IPS-18c (cell line): ENCODE results near the gene FADS2.

ENCODE experiments used
- H3K4me3 ChIP-seq: 2 replicates; pipeline ENCODE4 v1.7.0; 2013; ENCODE audit warnings: low read depth, mild to moderate bottlenecking, low read length, moderate library complexity; ENCODE audit not compliant: insufficient read depth
- H3K9me3 ChIP-seq: one replicate; pipeline ENCODE4 v1.6.1; 2013; ENCODE audit warnings: mild to moderate bottlenecking, low read length, moderate library complexity; ENCODE audit not compliant: control insufficient read depth, insufficient read depth

Gene FADS2

DNA sequence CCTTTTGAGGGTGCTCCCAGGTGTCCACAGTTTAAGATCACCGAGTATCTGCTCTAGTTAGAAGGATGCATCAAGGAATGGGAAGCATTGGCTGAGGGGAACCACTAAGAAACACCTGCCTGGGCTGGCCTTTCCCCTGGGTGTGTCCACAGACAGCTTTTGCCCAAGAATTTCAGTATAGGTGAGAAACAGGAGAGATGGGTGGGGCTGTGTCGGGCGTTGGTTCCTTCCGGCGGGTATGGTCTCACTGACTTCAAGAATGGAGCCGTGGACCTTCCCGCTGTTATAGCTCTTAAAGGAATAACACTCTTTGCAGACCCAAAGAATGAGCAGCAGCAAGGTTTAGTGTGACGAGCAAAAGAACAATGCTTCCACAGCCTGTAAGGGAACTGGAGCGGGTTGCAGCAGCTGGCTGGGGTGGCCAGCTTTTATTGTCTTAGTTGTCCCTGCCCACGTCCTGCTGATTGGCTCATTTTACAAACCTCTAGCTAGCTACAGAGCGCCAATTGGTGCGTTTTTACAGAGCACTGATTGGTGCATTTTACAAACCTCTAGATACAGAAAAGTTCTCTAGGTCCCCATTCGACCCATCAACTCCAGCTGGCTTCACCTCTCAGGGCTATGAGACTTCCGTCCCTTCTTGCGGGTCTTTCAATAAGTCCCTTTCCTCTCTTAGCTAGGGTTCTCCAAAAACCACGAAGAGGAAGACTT, 13.7 kb upstream of the FADS2 start:
- Histone ChIP-seq H3K9me3 (no peaks in the 10 kb centered on the region), H3K4me3 (peak overlapping the region; percentile 95)

DNA sequence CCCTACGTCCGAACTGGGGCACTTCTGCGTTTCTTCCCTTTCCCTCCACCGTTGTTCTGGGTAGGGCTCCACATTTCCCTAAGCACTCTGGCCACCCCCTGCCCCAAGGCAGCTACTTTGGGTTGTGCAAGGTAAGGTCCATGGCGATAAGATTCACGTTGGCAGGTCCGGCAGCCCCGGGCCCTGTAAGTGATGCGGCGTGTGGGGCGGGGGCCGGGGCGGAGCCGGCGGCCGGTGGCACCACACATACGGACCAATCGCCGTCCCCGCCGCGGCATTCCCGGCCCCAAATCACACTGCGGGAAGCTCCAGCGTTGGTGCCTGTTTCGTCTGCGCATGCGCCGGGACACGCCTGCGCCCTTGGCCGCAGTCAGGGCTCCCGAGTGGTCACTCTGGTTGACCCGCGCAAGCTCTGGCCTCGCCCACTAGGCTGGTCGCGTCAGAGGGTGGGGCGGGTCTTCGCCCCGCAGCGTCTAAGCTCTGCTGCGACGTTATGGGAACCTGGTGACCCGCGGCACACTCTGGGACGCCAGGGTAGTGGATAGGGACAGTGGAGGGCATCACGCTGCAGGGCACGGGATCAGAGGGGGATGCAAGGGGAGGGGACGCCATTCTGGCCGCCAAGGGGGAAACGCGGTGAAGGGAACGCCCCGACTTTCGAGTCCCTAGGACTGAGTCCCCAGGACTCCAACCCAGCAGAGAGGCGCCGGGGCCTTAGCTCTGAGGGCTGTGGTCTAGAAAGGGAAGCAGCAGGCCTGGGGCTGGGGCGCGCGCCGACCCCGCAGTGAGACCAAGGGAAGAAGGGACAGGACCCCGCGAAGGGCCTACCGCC, 12.9 kb upstream of the FADS2 start:
- peak overlapping the region; percentile 95 for H3K4me3 ChIP-seq
- no peaks in the 10 kb centered on the region for H3K9me3 ChIP-seq

DNA sequence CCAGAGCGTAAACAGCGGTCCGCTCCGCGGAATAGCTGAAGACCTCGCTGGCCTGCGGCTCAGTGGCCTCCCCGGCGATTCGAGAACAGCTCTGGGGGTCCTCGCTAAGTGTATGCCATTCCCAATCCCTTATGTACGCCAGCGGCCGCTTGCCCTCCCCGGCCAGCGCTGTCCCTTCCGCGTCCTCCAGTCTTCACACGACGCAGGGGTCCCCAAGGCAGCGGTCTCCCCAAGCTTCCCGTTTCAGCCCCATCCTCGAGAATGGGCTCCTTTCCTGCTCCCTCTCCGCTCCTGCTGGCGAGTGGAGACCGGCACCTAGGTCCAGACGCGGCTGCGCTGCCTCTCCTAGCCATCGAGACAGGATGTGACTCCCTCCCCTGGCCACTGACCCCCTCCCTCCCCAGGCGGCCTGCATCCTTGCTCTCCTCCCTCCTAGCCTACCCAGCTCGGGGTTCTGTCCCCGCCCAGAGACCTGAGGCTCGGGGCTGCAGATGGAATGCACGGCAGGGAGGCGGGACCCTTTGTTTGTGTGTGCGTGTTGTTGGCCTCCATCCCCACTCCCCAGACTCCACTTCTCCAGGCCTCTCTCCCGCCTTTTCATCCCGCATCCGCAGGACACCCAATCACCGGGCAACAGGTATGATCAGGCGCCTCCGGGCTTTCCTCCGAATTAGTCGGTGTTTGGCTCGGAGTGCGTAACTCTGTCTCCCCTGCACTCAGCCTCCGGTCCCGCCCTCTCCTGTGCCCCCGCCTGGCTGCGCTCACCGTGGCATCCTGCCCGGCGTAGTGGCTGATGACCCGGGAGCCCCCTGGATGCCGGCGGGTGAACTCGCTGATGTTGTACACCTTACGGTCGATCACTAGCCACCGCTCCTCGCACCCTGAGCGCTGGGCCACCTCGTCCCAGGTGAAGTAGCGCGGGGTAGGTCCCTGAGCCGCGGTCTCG, 12.0 kb upstream of the FADS2 start:
- H3K4me3 ChIP-seq: peak overlapping the region; percentile 95
- no peaks in the 10 kb centered on the region for H3K9me3 ChIP-seq

DNA sequence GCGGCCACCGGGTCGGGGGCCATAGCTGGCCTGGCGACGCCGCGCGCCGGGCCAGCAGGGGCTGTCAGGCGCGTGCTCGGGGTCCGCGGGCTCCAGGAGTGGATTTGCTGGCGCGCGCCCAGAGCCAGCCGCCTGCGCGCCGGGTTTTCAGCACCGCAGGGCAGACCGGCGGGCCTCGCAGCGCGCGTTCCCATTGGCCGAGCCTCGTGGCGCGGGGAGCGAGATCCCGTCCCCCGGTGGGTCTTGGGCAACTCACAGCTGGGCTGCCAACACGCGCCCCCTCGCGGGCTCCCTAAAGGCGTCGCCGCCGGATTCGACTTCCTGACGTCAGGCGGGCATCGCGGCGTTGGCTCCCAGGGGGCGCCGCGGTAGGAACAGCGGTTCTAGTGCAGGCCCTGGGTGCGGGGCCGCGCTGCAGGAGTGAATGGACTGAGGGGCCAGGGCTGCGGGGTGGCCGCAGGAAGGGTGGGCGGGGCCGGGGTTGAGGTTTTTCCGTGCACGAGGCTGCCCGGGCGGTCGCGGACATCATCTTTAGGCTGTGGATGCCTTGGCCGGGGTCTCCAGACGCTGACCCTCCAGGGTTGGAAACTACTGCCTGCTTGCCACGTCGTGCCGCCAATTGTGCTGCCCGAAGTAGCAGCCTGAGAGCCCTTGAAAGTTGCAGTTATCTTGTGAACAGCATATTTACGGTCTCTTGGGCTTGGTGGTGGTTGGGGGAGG, 11.2 kb upstream of the FADS2 start, which contains the start of gene FADS1:
Gene FADS1, minus strand, starts transcription at position 268 of the 720 bp plus-strand sequence. Its CDS starts 74 bp downstream, at position 194.
- Histone ChIP-seq H3K4me3 (peak within 1 kb of the TSS; percentile 95), H3K9me3 (no peaks in the 10 kb centered on the region)

DNA sequence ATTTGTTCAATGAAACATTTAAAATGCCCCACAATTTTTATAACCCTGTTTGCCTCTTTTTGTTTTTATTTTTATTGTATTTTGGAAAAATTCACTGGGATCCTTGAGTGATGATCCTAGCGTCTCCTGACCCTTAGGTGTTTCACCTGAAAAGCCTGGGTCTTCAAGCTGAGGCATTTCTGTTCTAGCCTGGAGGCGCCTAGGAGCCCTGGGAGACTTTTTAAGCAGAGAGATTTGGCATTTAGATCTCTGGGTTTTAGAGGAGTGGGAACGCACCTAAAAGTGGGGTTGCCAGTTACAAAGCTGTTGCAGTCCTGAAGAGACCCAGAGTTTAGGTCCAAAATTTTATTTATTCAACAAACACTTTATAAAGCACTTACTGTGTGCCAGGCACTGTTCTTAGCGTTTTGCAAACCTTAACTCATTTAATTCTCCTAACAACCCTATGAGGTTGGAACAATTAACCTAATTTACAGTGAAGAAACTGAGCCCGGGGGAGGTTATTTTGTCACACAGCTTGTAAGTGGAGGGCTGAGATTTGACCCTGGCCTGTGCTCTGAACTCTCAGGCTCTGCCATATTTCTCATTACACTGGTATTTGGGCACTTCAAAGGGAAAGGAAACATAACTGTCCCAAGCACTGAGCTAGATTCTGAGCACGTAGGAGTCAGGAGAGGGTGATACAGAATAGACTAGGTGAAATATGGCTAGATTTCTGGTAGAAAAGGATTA, 10.5 kb upstream of the FADS2 start:
- H3K4me3 ChIP-seq: peak overlapping the region; percentile 95
- no peaks in the 10 kb centered on the region for H3K9me3 ChIP-seq

DNA sequence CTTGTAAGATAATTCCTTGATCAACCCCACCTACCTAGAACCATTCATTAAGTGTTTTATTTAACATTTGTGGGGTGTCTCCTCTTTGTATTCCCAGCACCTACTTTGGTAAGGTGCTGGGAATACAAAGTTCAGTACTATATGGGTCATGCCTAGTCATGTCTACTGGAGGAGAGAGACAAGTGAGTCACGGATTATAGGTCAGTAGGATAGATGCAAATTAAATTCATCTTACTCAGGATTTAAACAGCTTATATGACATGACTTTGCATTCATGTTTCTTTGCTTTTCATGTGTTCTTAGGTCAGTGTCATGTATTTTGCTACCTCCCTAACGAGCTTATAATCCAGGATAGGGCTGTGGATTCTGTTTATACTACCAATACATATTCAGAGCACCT, 7.9 kb upstream of the FADS2 start:
- H3K4me3 ChIP-seq: no peak overlapping the region

DNA sequence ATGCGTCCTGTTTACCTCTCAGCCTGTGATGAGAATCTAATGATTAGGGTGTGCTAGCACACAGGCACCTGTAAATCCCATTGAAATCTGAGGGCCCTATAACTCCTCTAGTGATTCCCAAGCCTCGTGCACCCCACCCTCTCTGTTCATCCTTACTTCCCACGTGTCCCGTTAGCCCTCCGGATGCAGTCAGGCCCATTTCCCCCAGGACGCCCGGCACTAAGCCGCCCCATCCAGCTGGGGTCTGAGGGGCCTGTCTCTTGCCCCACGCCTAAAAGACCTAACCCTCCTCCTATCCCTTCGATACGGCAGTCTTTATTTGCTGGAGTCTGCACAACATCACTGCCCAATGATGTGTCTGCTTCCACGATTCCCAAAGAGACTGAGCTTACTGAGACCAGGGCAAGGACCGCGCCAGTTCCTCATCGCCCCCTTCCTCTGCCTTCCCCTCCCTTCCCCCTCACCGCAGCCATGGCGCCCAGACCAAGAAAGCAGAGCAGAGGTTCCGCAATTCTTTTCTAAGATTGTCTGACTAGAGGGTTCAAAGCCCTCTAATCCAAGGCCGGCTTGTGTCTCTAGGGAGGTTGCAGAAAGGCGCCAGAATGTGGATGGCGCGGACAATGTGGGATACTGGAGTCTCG, 1.1 kb upstream of the FADS2 start:
- Histone ChIP-seq H3K9me3 (no peaks in the 10 kb centered on the region), H3K4me3 (peak overlapping the region; percentile 93)

More for the DNA sequence above, 7.9 kb upstream of the FADS2 start:
- H3K9me3 ChIP-seq: no peaks in the 10 kb centered on the region

DNA sequence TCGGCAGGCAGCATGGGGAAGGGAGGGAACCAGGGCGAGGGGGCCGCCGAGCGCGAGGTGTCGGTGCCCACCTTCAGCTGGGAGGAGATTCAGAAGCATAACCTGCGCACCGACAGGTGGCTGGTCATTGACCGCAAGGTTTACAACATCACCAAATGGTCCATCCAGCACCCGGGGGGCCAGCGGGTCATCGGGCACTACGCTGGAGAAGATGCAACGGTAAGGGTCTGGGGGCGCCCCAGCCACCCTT, 204 bp downstream of the FADS2 start:
- Histone ChIP-seq H3K4me3 (peak overlapping the region; percentile 93), H3K9me3 (no peaks in the 10 kb centered on the region)

DNA sequence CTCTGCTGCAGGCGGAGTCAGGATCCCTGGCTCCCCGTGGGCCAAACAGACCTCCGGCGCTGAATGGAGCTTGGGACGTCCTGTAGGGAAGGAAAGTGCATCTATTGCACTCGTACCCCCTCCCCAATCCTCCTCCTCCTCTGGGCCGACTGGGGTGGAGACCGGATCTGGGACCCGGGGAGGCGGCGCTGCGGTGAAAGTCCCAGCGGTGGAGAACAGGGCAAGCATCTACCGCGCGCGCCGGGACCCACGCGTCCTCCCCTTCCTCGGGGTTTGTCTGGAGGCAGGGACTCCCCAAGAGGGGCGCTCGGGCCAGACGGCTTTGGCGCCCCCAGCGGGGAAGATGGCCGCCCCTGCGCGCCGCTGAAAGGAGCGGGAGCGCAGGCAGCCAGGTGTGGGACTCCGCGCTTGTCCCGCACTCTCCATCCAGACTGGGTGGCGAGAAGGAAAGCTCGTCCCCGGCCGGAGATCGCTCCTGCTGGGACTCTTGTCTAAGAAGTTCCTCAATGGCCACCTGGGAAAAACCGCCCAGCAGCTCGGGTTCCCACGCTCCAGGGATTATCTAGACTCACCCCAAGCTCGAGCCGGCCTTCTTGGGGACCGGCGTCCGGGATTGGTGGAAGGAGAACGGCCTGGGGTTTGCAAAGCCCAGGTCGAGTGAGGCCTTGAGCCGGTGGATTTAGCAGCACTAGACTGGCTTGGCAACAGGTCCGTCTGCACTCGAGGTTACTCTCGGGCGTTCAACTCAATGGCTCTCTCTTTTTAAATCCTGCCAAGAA, 718 bp downstream of the FADS2 start:
- Histone ChIP-seq H3K4me3 (peak overlapping the region; percentile 93), H3K9me3 (no peaks in the 10 kb centered on the region)

DNA sequence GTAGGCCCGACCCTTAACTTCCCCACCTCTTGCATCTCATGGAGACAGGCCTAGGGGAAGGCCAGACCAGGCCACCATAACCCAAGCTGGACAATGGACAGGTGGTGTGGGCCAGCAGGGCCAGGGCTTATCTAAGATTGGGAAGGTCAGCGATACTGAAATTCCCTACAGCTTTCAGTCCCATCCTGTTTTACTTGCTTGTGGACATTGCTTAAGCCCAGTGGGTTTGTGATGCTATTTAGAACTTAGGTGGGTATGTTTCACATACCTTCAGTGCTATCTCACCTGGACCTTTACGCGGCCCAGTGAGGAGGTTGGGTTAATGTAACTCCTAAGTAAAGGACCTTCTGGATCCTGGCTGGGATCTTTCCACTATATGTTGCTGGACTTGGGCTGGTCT, 1.7 kb downstream of the FADS2 start:
- no peaks in the 10 kb centered on the region for H3K9me3 ChIP-seq
- peak overlapping the region; percentile 93 for H3K4me3 ChIP-seq

DNA sequence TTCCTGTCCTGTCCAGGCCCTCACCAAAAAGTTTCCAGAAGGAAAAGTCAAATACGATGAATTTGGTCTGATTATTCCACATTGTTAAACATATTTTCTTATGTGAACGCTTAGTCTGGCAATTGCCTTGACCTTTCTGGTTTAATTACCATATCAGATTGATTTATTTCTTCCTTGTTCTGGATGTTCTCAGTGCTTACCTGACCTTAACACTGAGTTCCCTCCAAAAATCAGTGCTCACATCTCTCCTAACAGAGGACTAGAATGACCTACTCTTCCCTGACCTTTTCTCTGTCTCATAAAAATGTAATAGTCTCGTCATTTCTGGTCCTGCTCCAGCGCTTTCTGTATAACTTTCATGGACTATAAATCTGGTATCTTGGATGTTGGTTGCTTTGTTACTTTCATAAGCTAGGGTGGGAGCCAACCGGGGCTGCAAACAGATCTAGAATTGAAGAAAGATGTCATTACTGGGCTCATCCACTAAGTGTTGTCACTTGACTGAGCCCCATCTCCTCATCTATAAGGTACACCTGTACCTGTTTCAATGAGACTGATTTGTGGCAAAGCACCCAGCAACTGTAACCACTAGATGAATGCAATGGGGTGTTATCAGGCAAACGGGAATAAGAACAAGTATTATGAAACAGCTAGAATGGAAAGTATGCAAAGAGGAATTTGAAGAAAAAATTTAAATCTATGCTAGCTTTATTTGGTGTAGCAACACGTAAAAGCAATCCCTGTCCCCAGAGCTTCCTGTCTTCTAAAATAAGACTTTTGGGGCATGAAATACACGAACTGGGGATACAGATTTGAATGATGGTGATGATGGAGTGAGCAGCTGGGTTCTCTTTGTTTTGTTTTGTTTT, 2.4 kb downstream of the FADS2 start:
- no peaks in the 10 kb centered on the region for H3K9me3 ChIP-seq
- H3K4me3 ChIP-seq: peak overlapping the region; percentile 93

DNA sequence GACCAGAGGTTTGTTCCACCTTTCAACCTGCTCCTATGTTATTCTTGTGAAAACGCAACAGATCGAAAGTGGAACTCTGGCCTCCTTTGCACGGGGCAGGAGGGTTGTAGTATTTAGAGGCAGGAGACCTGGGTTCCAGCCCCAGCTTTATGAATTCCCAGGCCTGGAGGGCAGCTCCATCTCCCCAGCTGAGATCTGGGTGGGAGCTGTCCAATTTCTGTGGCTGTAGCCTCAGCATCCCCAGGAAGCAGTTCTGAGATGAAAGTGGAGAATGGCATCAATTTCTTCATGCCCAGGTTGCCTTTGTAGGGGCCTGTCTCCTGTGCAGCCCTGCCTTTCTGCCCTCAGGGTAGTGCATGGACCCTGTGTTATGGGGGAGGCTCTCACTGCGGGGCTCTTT, 4.1 kb downstream of the FADS2 start:
- Histone ChIP-seq H3K4me3 (no peak overlapping the region), H3K9me3 (no peaks in the 10 kb centered on the region)

DNA sequence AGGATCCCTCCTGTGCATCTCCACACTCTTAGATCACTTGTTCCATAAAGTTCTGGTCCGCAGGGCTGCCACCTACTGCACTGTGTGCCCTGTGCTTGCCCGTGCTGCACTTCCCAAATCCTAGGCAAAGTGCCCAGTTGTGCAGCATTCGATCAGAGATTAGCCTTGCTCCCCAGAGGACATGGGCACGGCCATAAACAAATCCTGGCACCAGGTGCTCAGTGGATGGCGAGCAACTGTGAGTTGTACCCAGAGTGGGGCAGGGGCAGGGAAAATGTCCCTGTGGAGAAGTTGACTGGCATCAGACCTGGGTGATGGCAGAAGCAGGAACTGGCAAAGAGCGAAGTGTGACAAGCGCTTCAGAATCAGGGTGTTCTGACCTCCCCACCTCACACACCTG, 4.7 kb downstream of the FADS2 start:
- H3K9me3 ChIP-seq: no peaks in the 10 kb centered on the region
- no peak overlapping the region; the same call in 1 of the 2 replicates for H3K4me3 ChIP-seq

DNA sequence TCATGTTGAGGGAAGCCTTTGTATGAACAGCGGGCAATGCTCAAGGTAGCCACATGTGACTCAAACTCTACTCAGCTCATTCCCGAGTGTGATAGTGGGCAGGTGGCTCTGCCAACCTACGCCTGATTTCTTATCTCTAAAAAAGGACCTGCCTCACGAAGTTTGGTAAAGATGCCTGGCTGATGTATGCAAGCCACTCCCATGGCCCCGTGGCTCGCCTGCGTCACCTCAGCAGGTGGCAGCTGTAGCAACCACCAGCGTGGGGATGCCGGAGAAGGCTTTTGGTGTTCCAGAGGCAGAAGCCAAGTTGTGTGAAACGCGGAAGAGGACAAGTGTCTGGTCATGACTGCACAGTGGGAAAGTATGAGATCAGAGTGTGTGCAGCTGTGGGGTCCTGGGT, 5.4 kb downstream of the FADS2 start:
- H3K9me3 ChIP-seq: no peaks in the 10 kb centered on the region

DNA sequence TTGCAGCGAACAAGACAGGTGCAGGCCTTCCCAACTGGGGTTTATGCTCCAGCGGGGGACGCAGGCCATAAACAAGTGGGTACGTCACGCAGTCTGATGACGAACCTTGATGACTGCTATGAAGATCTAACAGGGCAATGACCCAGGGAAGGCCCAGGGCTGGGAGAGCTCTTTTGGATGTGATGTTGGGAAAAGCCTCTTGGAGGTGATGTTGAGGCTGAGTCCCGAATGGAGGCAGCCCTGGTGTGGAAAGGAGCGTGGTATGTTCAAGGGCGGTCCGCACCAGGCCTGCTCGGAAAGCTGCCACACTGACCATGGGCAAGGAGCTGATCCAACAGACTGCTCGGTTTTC, 5.8 kb downstream of the FADS2 start:
- no peak overlapping the region for H3K4me3 ChIP-seq

More for the DNA sequence above, 5.4 kb downstream of the FADS2 start:
- no peak overlapping the region for H3K4me3 ChIP-seq

More for the DNA sequence above, 5.8 kb downstream of the FADS2 start:
- H3K9me3 ChIP-seq: no peaks in the 10 kb centered on the region
